T-helper 17 cell (primary cell): ENCODE data around the gene CABP7. TPM values are rescaled to one million over a fixed set of nuclear protein-coding genes. Genes with fewer than 3 reads are reported as not detected.
A peak's percentile ranks its signal among the peaks of the same experiment; 100 is the strongest.

Experiments
- ATAC-seq: fragments of 150-1000 bp; cut with Tn5 transposase; 2 replicates; pipeline ENCODE4 v1.10.0; 2021; ENCODE audit warnings: mild to moderate bottlenecking, moderate library complexity
- DNase-seq, 3 donors: peaks; one replicate each; pipeline versions ENCODE4 v3.0.0 to v3.0.0-alpha.2; 2020 to 2021
- H3K9me3 ChIP-seq: one replicate; pipeline ENCODE4 v1.7.0; 2013; ENCODE audit warnings: low read length, mild to moderate bottlenecking; ENCODE audit not compliant: control insufficient read depth, poor library complexity, severe bottlenecking
- H3K27ac Mint-ChIP-seq: one replicate; pipeline ENCODE4 v1.8.0; 2022; ENCODE audit warnings: mild to moderate bottlenecking, moderate library complexity, mixed read lengths
- H3K27me3 Mint-ChIP-seq: one replicate; pipeline ENCODE4 v1.8.0; 2022; ENCODE audit warnings: mixed read lengths
- H3K36me3 Mint-ChIP-seq: one replicate; pipeline ENCODE4 v1.8.0; 2022; ENCODE audit warnings: low read depth, mixed read lengths
- H3K4me1 Mint-ChIP-seq: one replicate; pipeline ENCODE4 v1.8.0; 2022; ENCODE audit warnings: mild to moderate bottlenecking, mixed read lengths
- H3K4me3 Mint-ChIP-seq: one replicate; pipeline ENCODE4 v1.8.0; 2022; ENCODE audit warnings: mild to moderate bottlenecking, moderate library complexity, mixed read lengths
- total RNA-seq, 4 donors: library from RNA in 2 of 4; stranded (reverse) in 2 of 4; gene quantifications; one replicate each; pipeline ENCODE4 v1.2.3 and lab custom pipeline; 2022 to 2026

CABP7 gene
- total RNA-seq, 2 donors from 2014 or later: 0.32 to 0.39 TPM

GRCh38 chr22:29720811-29721323 is 1.1 kb downstream of the CABP7 start:
- ATAC-seq: no peak
- no peaks in the 10 kb centered on the region for H3K36me3 Mint-ChIP-seq

GRCh38 chr22:29722151-29722550 is 2.3 kb downstream of the CABP7 start:
- DNase-seq: no peak
- Mint-ChIP-seq H3K36me3 (no peaks in the 10 kb centered on the region), H3K27ac (no peak overlapping the region), H3K4me1 (peaks cover 9% of the 10 kb centered on the region), H3K4me3 (no peak overlapping the region), H3K27me3 (peaks cover 26% of the 10 kb centered on the region)
- ATAC-seq: no peak
- no peaks in the 10 kb centered on the region for H3K9me3 ChIP-seq

More at GRCh38 chr22:29720811-29721323, 1.1 kb downstream of the CABP7 start:
- no peaks in the 10 kb centered on the region for H3K9me3 ChIP-seq
- Mint-ChIP-seq H3K27me3 (peaks cover 39% of the 10 kb centered on the region), H3K4me1 (peaks cover 6% of the 10 kb centered on the region), H3K27ac (no peak overlapping the region), H3K4me3 (peak overlapping the region; percentile 63)
- no peak for DNase-seq

GRCh38 chr22:29722587-29722986 is 2.8 kb downstream of the CABP7 start:
- Mint-ChIP-seq H3K36me3 (no peaks in the 10 kb centered on the region), H3K27ac (no peak overlapping the region)

GRCh38 chr22:29723766-29724165 is 4.0 kb downstream of the CABP7 start:
- Mint-ChIP-seq H3K4me1 (peaks cover 9% of the 10 kb centered on the region), H3K4me3 (no peak overlapping the region), H3K27ac (no peak overlapping the region), H3K27me3 (peaks cover 14% of the 10 kb centered on the region), H3K36me3 (no peaks in the 10 kb centered on the region)
- DNase-seq (no peak), ATAC-seq (no peak)
- no peaks in the 10 kb centered on the region for H3K9me3 ChIP-seq

More at GRCh38 chr22:29722587-29722986, 2.8 kb downstream of the CABP7 start:
- ATAC-seq (no peak), DNase-seq (no peak)
- Mint-ChIP-seq H3K4me1 (peaks cover 9% of the 10 kb centered on the region), H3K27me3 (peaks cover 23% of the 10 kb centered on the region), H3K4me3 (no peak overlapping the region)
- no peaks in the 10 kb centered on the region for H3K9me3 ChIP-seq

GRCh38 chr22:29724843-29725242 is 5.0 kb downstream of the CABP7 start:
- H3K9me3 ChIP-seq: no peaks in the 10 kb centered on the region
- Mint-ChIP-seq H3K4me3 (no peak overlapping the region), H3K36me3 (no peaks in the 10 kb centered on the region), H3K27ac (no peak overlapping the region), H3K4me1 (peaks cover 7% of the 10 kb centered on the region), H3K27me3 (peaks cover 6% of the 10 kb centered on the region)
- no peak for ATAC-seq
- no peak for DNase-seq

GRCh38 chr22:29726106-29726505 is 6.3 kb downstream of the CABP7 start:
- no peak for ATAC-seq
- Mint-ChIP-seq H3K27ac (no peak overlapping the region), H3K4me1 (peaks cover 7% of the 10 kb centered on the region), H3K36me3 (no peaks in the 10 kb centered on the region), H3K4me3 (no peak overlapping the region), H3K27me3 (peaks cover 6% of the 10 kb centered on the region)
- no peaks in the 10 kb centered on the region for H3K9me3 ChIP-seq
- no peak for DNase-seq

GRCh38 chr22:29726512-29727130 is 6.8 kb downstream of the CABP7 start:
- DNase-seq (no peak), ATAC-seq (no peak)
- Mint-ChIP-seq H3K4me3 (no peak overlapping the region), H3K27ac (no peak overlapping the region), H3K4me1 (peaks cover 7% of the 10 kb centered on the region), H3K36me3 (no peaks in the 10 kb centered on the region), H3K27me3 (peaks cover 2% of the 10 kb centered on the region)
- no peaks in the 10 kb centered on the region for H3K9me3 ChIP-seq

GRCh38 chr22:29727131-29727523 is 7.3 kb downstream of the CABP7 start:
- peaks cover 7% of the 10 kb centered on the region for H3K4me1 Mint-ChIP-seq
- H3K27ac Mint-ChIP-seq: no peak overlapping the region
- H3K27me3 Mint-ChIP-seq: no peaks in the 10 kb centered on the region
- ATAC-seq (no peak), DNase-seq (no peak)
- H3K4me3 Mint-ChIP-seq: no peak overlapping the region
- no peaks in the 10 kb centered on the region for H3K36me3 Mint-ChIP-seq
- no peaks in the 10 kb centered on the region for H3K9me3 ChIP-seq

- Mint-ChIP-seq H3K27ac (no peak overlapping the region), H3K4me3 (no peak overlapping the region), H3K36me3 (peaks cover 2% of the 10 kb centered on the region), H3K27me3 (no peaks in the 10 kb centered on the region), H3K4me1 (peaks cover 7% of the 10 kb centered on the region)
- DNase-seq (no peak), ATAC-seq (no peak)
- no peaks in the 10 kb centered on the region for H3K9me3 ChIP-seq
Measured at GRCh38 chr22:29729161-29729560, 9.4 kb downstream of the CABP7 start.

- H3K27ac Mint-ChIP-seq: no peak overlapping the region
- peaks cover 2% of the 10 kb centered on the region for H3K36me3 Mint-ChIP-seq
- H3K4me1 Mint-ChIP-seq: peaks cover 5% of the 10 kb centered on the region
- H3K4me3 Mint-ChIP-seq: no peak overlapping the region
- DNase-seq: no peak
- H3K9me3 ChIP-seq: no peaks in the 10 kb centered on the region
- no peaks in the 10 kb centered on the region for H3K27me3 Mint-ChIP-seq
- no peak for ATAC-seq
Measured at GRCh38 chr22:29731058-29731850, 11.5 kb downstream of the CABP7 start.

GRCh38 chr22:29732883-29733282 is 13.1 kb downstream of the CABP7 start:
- H3K9me3 ChIP-seq: no peaks in the 10 kb centered on the region
- ATAC-seq (no peak), DNase-seq (no peak)
- peaks cover 5% of the 10 kb centered on the region for H3K36me3 Mint-ChIP-seq
- no peak overlapping the region for H3K27ac Mint-ChIP-seq
- H3K27me3 Mint-ChIP-seq: no peaks in the 10 kb centered on the region
- peaks cover 2% of the 10 kb centered on the region for H3K4me1 Mint-ChIP-seq
- H3K4me3 Mint-ChIP-seq: no peak overlapping the region

- no peaks in the 10 kb centered on the region for H3K27me3 Mint-ChIP-seq
- no peak for ATAC-seq
- DNase-seq: no peak
Measured at GRCh38 chr22:29733362-29734201, 13.8 kb downstream of the CABP7 start.

GRCh38 chr22:29734406-29734805 is 14.6 kb downstream of the CABP7 start:
- Mint-ChIP-seq H3K27ac (no peak overlapping the region), H3K4me1 (no peaks in the 10 kb centered on the region), H3K27me3 (no peaks in the 10 kb centered on the region), H3K36me3 (peaks cover 5% of the 10 kb centered on the region), H3K4me3 (no peak overlapping the region)
- no peaks in the 10 kb centered on the region for H3K9me3 ChIP-seq
- ATAC-seq (no peak), DNase-seq (no peak)

More at GRCh38 chr22:29733362-29734201, 13.8 kb downstream of the CABP7 start:
- H3K9me3 ChIP-seq: no peaks in the 10 kb centered on the region
- no peak overlapping the region for H3K4me3 Mint-ChIP-seq
- peaks cover 2% of the 10 kb centered on the region for H3K4me1 Mint-ChIP-seq
- no peak overlapping the region for H3K27ac Mint-ChIP-seq
- H3K36me3 Mint-ChIP-seq: peaks cover 5% of the 10 kb centered on the region
